GM12878 (cell line): ENCODE results near the gene HSF5.

ENCODE experiments used
- ASH2L ChIP-seq: fragments of 300-600, 200-600 bp; sonication (generic); IDR thresholded peaks from 2 replicates; pipeline ENCODE4 v1.6.1; 2017; ENCODE audit warnings: low read depth, mild to moderate bottlenecking, borderline replicate concordance
- BACH1 ChIP-seq: fragments of 450-650 bp; IDR thresholded peaks from 2 replicates; pipeline ENCODE4 v1.6.1; 2017; ENCODE audit warnings: mild to moderate bottlenecking, borderline replicate concordance
- CBX3 ChIP-seq: fragments of 200-600 bp; sonication (generic); IDR thresholded peaks from 2 replicates; pipeline ENCODE4 v1.6.1; 2016; ENCODE audit warnings: low read depth, borderline replicate concordance
- E4F1 ChIP-seq: fragments of 450-650 bp; IDR thresholded peaks from 2 replicates; pipeline ENCODE4 v1.6.1; 2018; ENCODE audit warnings: borderline replicate concordance, mild to moderate bottlenecking; ENCODE audit not compliant: partially characterized antibody
- FOXM1 ChIP-seq: IDR thresholded peaks from 2 replicates; pipeline ENCODE4 v1.6.1; 2012; ENCODE audit warnings: low read depth, mild to moderate bottlenecking, inconsistent platforms, low read length, moderate library complexity
- JUND ChIP-seq: IDR thresholded peaks from 2 replicates; pipeline ENCODE4 v1.6.1; 2012; ENCODE audit warnings: low read depth, mild to moderate bottlenecking, low read length, improper control_type of control experiment, moderate library complexity
- MTA3 ChIP-seq: IDR thresholded peaks from 2 replicates; pipeline ENCODE4 v1.6.1; 2012; ENCODE audit warnings: low read length, inconsistent platforms, borderline replicate concordance
- POLR2A ChIP-seq: IDR thresholded peaks from 2 replicates; pipeline ENCODE4 v1.6.1; 2011; ENCODE audit warnings: low read depth, mild to moderate bottlenecking, low read length
- SIN3A ChIP-seq: IDR thresholded peaks from 2 replicates; pipeline ENCODE4 v1.6.1; 2012; ENCODE audit warnings: low read depth, low read length, improper control_type of control experiment
- TARDBP ChIP-seq: IDR thresholded peaks from 2 replicates; pipeline ENCODE4 v1.6.1; 2016; ENCODE audit warnings: borderline replicate concordance
- ZNF24 ChIP-seq: fragments of 450-650 bp; IDR thresholded peaks from 2 replicates; pipeline ENCODE4 v1.6.1; 2017; ENCODE audit warnings: antibody characterized with exemption, mild to moderate bottlenecking
- TF ChIP-seq, protein P1 (sequence below), 3 experiments: IDR thresholded peaks in 2 of 3; conservative IDR thresholded peaks in 1 of 3; 2 replicates each; pipeline ENCODE4 v1.5.1; 2011; ENCODE audit warnings: low read depth in 3 of 3, low read length in 3 of 3, mild to moderate bottlenecking in 3 of 3, control low read depth in 2 of 3, moderate library complexity in 2 of 3, inconsistent platforms in 1 of 3, mixed read lengths in 1 of 3; ENCODE audit not compliant: control insufficient read depth in 2 of 3, insufficient read depth in 1 of 3; ENCODE audit errors: extremely low read depth in 1 of 3
- TF ChIP-seq, protein P2 (sequence below): IDR thresholded peaks from 2 replicates; pipeline ENCODE4 v1.6.1; 2012; ENCODE audit warnings: low read length, inconsistent platforms
- TF ChIP-seq, protein P3 (sequence below): fragments of 450-650 bp; IDR thresholded peaks from 2 replicates; pipeline ENCODE4 v1.6.1; 2017; ENCODE audit warnings: mild to moderate bottlenecking

GRCh38 chr17:58411408-58411894 lies 76.8 kb downstream of the HSF5 start:
- TF ChIP-seq FOXM1, result no peak
- no peak for TF ChIP-seq ZNF24
- TF ChIP-seq POLR2A, result no peak
- TF ChIP-seq E4F1, result no peak
- TF ChIP-seq ASH2L, result no peak
- no peak for TF ChIP-seq MTA3
- TF ChIP-seq, protein P1, sequence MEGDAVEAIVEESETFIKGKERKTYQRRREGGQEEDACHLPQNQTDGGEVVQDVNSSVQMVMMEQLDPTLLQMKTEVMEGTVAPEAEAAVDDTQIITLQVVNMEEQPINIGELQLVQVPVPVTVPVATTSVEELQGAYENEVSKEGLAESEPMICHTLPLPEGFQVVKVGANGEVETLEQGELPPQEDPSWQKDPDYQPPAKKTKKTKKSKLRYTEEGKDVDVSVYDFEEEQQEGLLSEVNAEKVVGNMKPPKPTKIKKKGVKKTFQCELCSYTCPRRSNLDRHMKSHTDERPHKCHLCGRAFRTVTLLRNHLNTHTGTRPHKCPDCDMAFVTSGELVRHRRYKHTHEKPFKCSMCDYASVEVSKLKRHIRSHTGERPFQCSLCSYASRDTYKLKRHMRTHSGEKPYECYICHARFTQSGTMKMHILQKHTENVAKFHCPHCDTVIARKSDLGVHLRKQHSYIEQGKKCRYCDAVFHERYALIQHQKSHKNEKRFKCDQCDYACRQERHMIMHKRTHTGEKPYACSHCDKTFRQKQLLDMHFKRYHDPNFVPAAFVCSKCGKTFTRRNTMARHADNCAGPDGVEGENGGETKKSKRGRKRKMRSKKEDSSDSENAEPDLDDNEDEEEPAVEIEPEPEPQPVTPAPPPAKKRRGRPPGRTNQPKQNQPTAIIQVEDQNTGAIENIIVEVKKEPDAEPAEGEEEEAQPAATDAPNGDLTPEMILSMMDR (IDR thresholded peaks at IDR 0.05 in 2 of 3, conservative IDR thresholded peaks at IDR 0.05 in 1 of 3; ENCODE audit: control insufficient read depth in 2 of 3, extremely low read depth in 1 of 3, insufficient read depth in 1 of 3, low read depth in 3 of 3, low read length in 3 of 3), result no peak
- TF ChIP-seq JUND, result no peak
- no peak for TF ChIP-seq CBX3
- no peak for TF ChIP-seq TARDBP
- TF ChIP-seq, protein P2, sequence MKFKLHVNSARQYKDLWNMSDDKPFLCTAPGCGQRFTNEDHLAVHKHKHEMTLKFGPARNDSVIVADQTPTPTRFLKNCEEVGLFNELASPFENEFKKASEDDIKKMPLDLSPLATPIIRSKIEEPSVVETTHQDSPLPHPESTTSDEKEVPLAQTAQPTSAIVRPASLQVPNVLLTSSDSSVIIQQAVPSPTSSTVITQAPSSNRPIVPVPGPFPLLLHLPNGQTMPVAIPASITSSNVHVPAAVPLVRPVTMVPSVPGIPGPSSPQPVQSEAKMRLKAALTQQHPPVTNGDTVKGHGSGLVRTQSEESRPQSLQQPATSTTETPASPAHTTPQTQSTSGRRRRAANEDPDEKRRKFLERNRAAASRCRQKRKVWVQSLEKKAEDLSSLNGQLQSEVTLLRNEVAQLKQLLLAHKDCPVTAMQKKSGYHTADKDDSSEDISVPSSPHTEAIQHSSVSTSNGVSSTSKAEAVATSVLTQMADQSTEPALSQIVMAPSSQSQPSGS, result no peak
- TF ChIP-seq BACH1, result no peak
- TF ChIP-seq SIN3A, result no peak
- TF ChIP-seq, protein P3, sequence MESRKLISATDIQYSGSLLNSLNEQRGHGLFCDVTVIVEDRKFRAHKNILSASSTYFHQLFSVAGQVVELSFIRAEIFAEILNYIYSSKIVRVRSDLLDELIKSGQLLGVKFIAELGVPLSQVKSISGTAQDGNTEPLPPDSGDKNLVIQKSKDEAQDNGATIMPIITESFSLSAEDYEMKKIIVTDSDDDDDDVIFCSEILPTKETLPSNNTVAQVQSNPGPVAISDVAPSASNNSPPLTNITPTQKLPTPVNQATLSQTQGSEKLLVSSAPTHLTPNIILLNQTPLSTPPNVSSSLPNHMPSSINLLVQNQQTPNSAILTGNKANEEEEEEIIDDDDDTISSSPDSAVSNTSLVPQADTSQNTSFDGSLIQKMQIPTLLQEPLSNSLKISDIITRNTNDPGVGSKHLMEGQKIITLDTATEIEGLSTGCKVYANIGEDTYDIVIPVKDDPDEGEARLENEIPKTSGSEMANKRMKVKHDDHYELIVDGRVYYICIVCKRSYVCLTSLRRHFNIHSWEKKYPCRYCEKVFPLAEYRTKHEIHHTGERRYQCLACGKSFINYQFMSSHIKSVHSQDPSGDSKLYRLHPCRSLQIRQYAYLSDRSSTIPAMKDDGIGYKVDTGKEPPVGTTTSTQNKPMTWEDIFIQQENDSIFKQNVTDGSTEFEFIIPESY, result no peak
